ENCODE results near the gene MRPL10. TPM values are rescaled to one million over a fixed set of nuclear protein-coding genes. Genes with fewer than 3 reads are reported as not detected.
"Not testable (repeated sequence)": the region's sequence is repeated elsewhere in the genome, so short reads cannot be mapped to it uniquely, and the experiment has no call there.

Gene MRPL10
- total RNA-seq, 4 donors from 2014 or later, result 14.7 to 44.1 (median 27.7) TPM

DNA sequence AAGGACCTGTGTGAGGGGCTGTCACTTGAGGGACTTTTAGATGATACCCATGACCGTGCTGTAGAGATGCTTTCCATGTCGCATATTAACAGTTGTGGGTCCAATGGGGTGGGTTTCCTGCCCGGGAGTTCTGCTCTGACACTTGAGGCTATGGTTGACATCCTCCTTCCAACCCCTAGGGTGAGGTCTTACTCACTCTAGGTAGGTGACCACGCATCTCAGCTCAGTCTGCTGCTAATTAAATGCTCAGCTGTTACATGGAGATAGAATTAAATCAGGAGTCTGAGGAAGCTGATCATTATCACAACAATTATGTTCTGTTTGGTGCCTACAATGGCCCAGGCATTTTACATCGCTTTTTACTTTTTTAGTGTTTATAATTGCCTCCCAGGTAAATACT lies 49.9 kb downstream of the MRPL10 start:
- intact Hi-C loops (cut with DNase I; ENCODE audit: low total_unique reads), result no loop called here
- Histone ChIP-seq H3K27ac (no peak overlapping the region), H3K4me1 (no peaks in the 10 kb centered on the region), H3K9me3 (no peaks in the 10 kb centered on the region), H3K4me3 (no peak overlapping the region), H3K36me3 (no peaks in the 10 kb centered on the region), H3K27me3 (no peaks in the 10 kb centered on the region)
- no peak for TF ChIP-seq POLR2A (IDR thresholded peaks at IDR 0.05)
- TF ChIP-seq, protein P1, sequence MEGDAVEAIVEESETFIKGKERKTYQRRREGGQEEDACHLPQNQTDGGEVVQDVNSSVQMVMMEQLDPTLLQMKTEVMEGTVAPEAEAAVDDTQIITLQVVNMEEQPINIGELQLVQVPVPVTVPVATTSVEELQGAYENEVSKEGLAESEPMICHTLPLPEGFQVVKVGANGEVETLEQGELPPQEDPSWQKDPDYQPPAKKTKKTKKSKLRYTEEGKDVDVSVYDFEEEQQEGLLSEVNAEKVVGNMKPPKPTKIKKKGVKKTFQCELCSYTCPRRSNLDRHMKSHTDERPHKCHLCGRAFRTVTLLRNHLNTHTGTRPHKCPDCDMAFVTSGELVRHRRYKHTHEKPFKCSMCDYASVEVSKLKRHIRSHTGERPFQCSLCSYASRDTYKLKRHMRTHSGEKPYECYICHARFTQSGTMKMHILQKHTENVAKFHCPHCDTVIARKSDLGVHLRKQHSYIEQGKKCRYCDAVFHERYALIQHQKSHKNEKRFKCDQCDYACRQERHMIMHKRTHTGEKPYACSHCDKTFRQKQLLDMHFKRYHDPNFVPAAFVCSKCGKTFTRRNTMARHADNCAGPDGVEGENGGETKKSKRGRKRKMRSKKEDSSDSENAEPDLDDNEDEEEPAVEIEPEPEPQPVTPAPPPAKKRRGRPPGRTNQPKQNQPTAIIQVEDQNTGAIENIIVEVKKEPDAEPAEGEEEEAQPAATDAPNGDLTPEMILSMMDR (IDR thresholded peaks at IDR 0.05), result no peak
- no peak for DNase-seq

DNA sequence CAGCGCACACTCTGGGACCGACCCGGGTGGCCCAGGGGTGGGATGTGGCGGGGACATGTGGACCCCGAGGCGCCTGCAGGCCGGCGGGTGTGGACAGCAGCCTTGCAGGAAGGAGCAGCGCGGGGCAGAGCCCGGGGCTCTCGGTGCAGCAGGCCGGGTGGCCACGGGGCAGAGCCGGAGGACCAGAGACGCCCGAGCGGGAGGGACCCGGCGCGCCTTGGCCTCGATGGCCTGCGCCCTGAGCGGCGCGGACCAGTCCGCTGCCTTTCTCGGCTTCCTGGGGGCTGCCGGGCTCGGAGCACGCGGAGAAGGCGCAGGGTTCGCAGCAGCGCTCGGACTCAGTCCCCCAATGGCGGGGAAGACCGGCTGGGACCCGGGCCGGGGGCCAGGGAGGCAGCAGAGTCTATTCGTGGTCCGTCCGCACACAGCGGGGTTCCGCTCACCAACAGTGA lies 53.1 kb downstream of the MRPL10 start:
- Histone ChIP-seq H3K27ac (no peak overlapping the region), H3K36me3 (no peaks in the 10 kb centered on the region), H3K4me1 (no peaks in the 10 kb centered on the region), H3K27me3 (no peaks in the 10 kb centered on the region), H3K4me3 (no peak overlapping the region), H3K9me3 (no peaks in the 10 kb centered on the region)
- intact Hi-C loops (cut with DNase I; ENCODE audit: low total_unique reads), result no loop called here
- DNase-seq, result no peak
- no peak for TF ChIP-seq POLR2A (IDR thresholded peaks at IDR 0.05)

DNA sequence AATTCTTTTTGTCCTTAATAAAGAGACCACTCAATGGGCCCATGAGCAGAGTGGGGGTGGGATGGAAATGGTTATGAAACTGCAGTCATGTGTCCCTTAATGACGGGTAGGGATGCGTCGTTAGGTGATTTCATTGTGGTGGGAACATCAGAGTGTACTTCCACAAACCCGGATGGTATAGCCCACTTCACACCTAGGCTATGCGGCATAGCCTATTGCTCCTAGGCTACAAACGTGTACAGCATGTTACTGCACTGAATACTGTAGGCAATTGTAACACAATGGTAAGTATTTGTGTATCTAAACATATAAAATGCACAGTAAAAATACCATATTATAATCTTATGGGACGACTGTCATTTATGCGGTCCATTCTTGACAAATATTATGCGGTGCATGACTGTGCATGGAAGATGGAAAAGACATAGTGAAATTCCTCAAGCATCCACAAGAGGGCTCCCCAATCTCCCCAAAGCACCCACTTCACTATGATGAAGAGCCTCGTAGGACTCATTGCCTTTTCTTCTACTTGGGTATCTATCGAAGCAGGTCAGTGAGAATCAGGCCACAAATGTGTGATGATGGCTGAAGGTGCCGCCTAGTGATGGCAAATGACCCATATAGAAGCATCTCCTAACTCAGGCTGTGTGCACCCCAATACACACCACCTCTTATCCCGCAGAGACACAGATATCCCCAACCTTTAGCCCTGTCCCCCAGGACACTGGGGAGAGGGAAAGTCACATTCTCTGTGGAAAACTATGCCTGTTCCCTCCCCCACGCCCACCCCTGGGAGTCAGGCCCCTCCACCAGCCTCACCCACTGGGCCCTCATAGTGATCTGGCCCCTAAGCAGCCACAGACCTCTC lies 54.8 kb downstream of the MRPL10 start:
- no peak for DNase-seq
- TF ChIP-seq, protein P1 (IDR thresholded peaks at IDR 0.05), result peak; percentile 21 to 54 (median 43)
- no peak for TF ChIP-seq POLR2A (IDR thresholded peaks at IDR 0.05)
- Histone ChIP-seq H3K27me3 (no peaks in the 10 kb centered on the region), H3K27ac (no peak overlapping the region), H3K4me1 (no peaks in the 10 kb centered on the region), H3K4me3 (no peak overlapping the region), H3K9me3 (no peaks in the 10 kb centered on the region), H3K36me3 (no peaks in the 10 kb centered on the region)
- intact Hi-C loops (cut with DNase I; ENCODE audit: low total_unique reads), result no loop called here

DNA sequence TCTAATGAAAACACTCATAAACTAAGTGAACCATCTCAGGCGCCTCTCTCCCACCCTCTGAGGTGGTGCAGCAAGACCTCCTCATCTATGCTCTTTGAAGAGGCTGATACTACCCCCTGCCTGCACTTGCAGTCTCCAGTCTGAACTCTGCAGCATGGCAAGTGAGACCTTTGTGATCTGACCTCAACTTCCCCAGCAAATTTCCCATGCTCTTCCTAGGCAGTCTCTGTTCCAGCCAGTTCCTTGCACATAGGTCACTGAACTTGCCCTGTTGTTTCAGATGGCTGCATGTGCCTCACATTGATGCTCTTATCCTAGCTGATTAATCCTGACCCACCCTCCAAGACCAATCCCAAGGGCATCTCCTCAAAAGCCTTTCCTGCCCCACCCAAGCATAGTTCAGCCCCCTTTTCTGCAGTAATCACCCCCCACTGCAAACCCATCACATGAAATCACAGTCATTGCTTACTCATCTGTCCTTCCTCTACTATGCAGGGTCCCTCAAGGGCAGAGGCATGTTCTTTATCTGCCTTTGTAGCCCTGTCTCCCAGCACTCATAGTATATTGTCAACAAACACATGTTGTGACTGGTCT lies 56.3 kb downstream of the MRPL10 start:
- Histone ChIP-seq H3K36me3 (no peaks in the 10 kb centered on the region), H3K4me3 (no peak overlapping the region), H3K9me3 (no peaks in the 10 kb centered on the region), H3K27me3 (no peaks in the 10 kb centered on the region), H3K4me1 (no peaks in the 10 kb centered on the region), H3K27ac (no peak overlapping the region)
- intact Hi-C loops (cut with DNase I; ENCODE audit: low total_unique reads), result no loop called here
- TF ChIP-seq POLR2A (IDR thresholded peaks at IDR 0.05), result no peak
- TF ChIP-seq, protein P1 (IDR thresholded peaks at IDR 0.05), result no peak
- no peak for DNase-seq

DNA sequence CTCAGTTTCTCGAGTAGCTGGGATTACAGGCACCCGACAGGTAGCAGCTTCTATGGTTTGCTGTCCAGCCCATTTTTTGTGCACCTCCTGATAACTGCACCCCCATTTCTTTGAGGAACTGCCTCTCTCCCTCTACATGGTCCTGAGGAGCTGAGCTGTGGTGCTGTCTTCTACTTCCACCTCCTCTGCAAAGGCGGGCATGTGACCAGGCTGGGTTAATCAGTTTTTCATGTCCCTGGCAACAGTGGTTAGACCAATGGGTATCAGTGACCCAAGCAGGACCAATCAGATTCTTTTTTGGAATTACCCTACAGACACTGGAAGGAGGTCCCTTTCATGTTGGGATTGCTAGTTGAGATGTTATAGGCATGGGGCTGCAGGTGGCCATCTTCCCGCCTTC lies 57.0 kb downstream of the MRPL10 start:
- intact Hi-C loops (cut with DNase I; ENCODE audit: low total_unique reads), result no loop called here
- no peak for DNase-seq
- H3K36me3 ChIP-seq, result no peaks in the 10 kb centered on the region
- no peak overlapping the region for H3K27ac ChIP-seq
- no peak for TF ChIP-seq POLR2A (IDR thresholded peaks at IDR 0.05)
- TF ChIP-seq, protein P1 (IDR thresholded peaks at IDR 0.05), result no peak
- H3K4me3 ChIP-seq, result no peak overlapping the region
- H3K27me3 ChIP-seq, result no peaks in the 10 kb centered on the region
- no peaks in the 10 kb centered on the region for H3K9me3 ChIP-seq
- H3K4me1 ChIP-seq, result no peaks in the 10 kb centered on the region

DNA sequence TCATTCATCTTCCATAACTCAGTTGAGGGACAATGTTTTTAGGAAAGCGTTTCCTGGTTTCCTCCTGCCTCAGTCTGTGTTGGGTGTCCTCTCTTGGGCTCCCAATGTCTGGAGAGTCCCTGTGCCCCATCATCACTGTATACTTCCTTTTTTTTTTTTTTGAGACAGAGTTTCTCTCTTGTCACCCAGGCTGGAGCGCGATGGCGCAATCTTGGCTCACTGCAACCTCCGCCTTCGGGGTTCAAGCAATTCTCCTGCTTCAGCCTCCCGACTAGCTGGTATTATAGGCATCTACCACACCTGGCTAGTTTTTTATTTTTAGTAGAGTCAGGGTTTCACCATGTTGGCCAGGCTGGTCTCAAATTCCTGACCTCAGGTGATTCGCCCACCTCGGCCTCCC lies 57.7 kb downstream of the MRPL10 start:
- H3K4me1 ChIP-seq; H3K27me3 ChIP-seq; H3K4me3 ChIP-seq; DNase-seq; H3K27ac ChIP-seq; H3K36me3 ChIP-seq; H3K9me3 ChIP-seq; intact Hi-C loops (cut with DNase I; ENCODE audit: low total_unique reads): not testable (repeated sequence)
